AG09319 (cell line): ENCODE results near the gene NHS.

Experiments
- DNase-seq: peaks from one replicate; pipeline ENCODE4 v3.0.0-alpha.2; 2010; ENCODE audit warnings: low read depth; ENCODE audit errors: extremely low read depth
- CTCF ChIP-seq: IDR thresholded peaks from 2 replicates; pipeline ENCODE4 v1.5.1; 2011; ENCODE audit warnings: low read depth, mild to moderate bottlenecking, inconsistent platforms, low read length, moderate library complexity

NHS gene

GRCh38 chrX:17369309-17369708 is 5.7 kb upstream of the NHS start:
- DNase-seq = no peak
- TF ChIP-seq CTCF = no peak

DNA sequence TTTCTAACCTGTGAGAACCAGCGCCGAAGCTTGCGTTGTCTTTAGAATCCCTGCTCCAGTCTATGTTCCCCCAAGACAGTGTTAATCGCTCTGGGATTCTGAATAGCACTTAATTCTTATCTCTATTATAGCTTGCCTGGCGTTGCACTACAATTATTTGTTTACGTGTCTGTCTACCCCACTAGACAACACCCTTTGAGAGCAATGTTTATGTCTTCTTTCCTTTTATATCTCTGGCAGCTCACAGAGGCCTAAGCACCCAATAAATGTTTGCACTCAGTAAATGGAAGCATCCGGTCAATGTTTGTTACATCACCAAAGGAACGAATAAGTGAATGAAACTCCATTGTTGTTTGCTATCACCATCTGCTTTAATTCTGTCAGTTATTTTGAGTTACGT is 4.8 kb upstream of the NHS start:
- TF ChIP-seq CTCF = no peak
- DNase-seq = no peak

DNA sequence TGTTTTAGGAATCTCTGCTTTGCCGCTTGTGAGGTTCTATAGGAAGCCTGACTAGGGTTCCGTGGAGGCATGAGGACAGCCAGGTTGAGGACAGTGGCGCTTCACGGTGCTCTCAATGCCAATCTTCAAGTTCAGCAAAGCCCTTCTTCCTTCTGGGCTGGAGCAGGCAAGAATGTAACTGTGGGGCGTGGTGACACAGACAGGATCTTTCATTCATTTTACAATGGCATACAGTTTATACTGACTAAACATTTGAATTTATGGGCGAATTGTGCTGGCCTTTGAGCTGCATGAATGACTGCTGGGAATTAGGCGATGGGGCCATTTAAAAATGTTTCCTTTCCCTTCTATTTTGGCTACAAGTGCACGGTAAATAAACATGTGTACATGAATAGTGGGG is 2.9 kb upstream of the NHS start:
- DNase-seq = no peak

DNA sequence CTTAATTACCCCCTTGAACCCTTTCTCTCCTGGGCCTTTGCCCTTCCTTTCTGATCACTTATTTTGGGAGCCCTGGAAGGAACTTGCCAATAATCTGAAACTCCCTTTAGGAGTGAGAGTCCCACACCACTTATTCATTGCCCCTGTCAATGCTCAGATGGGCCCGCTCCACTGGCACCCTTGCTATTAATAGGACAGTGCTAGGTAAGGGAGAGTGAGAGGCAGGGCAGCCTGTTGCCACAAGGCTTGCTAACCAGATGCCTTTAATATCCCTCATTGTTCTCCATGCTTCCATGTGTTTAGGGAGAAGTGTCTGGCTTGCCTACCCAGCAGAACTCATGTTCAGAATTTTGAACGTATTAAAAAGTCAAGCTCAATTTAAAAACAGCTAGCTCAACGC is 1.7 kb upstream of the NHS start:
- TF ChIP-seq CTCF = no peak
- no peak for DNase-seq

More for the DNA sequence above, 2.9 kb upstream of the NHS start:
- TF ChIP-seq CTCF = no peak

DNA sequence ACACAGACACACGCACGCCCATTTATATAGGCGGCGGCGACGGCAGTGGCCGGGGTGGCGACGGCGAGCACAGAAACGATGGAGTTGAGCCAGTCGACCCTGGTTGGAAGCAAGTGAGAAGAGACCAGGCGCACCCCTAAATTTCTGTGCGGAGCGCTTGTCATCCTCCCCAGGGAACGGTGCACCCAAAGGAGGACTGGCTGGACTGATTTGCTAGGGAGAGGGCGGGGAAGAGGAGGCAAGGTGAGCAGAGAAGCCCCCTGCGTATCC is 302 bp downstream of the NHS start:
- TF ChIP-seq CTCF = no peak

DNA sequence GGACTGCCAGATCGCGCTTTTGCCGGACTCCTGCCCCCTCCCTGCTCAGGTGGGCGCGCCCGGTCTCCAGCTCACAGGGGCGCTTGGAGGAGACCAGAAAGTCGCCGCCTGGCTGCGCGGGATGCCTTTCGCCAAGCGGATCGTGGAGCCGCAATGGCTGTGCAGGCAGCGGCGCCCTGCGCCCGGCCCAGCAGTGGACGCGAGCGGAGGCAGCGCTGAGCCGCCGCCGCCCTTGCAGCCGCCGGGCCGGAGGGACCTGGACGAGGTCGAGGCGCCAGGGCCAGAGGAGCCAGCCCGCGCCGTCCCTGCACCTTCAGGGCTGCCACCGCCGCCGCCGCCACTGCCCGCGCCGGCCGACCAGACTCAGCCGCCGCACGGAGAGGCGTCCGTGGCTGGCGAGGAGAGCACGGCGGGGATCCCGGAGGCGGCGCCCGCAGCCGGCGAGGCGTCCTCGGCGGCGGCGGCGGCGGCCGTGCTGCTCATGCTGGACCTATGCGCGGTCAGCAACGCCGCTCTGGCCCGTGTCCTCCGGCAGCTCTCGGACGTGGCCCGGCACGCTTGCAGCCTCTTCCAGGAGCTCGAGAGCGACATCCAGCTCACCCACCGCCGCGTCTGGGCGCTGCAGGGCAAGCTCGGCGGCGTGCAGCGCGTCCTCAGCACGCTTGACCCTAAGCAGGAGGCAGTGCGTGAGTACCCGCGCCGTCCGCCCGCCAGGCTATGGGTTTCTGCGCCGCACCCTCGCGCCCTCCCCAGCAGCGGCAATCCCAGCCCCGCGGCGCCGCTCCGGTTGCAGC is 834 bp downstream of the NHS start:
- TF ChIP-seq CTCF = no peak; the same call in none of the 2 replicates
- DNase-seq = no peak

More for the DNA sequence above, 302 bp downstream of the NHS start:
- DNase-seq = no peak

DNA sequence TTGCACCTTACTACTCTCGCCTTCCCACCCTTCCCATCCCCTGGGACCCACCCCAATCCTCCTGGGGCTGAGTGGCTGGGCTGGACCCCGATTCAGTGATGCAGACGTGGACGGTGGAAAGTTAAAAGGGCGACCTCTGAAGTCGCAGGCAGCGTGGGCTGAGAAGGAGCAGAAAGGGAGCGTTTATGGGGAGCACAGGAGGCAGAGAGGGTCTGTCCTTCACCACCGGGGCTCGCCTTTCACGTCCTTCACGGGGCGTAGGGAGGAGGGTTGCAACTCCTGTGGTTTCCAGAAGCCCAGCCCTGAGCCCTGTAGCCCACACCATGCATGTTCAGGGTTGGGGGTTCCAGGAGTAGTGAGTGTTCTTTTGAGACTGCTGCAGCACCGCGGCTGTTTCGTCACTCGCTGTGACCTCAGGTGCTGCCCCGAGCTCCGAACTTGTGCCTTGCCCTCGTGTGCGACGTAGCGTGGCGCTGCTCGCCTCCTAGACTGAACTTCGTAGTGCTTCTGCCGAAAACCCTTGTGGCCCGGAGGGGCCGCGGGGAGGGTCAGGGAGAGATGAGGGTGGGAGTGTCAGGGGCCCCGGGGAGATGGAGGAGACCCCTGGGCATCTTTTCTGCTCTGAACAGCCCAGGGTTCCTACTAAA is 1.6 kb downstream of the NHS start:
- no peak for DNase-seq
- no peak for TF ChIP-seq CTCF
